ENCODE measurements around the gene TRMT1.
"Not testable (repeated sequence)": the region's sequence is repeated elsewhere in the genome, so short reads cannot be mapped to it uniquely, and the experiment has no call there.

Gene TRMT1

DNA sequence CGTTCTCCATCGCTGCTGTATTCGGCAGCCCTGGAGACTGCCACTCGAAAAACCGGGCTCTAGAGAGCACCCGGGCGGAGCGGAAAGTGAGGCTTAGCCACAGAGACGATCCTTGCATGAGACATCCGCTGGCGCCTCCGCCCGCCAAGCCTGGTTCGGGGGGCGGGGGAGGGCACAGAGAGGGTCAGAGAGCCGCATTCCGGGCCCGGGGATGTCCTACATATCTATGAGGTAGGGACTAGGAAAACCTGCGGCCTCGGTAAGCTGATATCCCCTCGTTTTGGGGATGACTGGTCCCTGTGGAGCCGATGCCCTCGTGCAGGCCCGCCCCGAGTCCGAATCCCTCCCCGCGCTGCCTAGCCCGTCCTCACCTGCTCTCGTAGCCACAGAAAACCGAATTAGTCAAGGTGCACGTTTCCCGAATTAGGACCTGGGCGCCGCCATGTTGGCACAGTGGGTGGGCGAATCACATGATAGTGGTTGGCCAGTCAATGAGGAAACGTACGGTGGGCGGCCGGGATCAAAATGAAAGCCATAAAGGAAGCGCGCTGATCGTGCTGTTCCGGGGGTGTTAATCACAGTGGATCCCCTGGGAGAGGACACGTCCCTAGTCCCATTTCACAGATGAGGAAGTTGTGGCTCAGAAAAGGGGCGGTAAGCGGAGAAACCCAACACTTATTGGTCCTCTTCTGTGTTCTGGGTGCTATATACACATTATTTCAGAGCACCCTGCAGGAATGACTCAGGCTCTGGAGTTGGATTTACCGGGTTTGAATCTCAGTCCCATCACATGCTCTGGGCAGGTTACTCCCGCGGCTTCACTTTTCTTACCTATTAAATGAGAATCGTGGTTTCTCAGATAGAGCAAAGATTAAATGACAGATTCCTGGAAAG, at the start of gene TRMT1:
TRMT1 (minus strand) TSS at position 459 of the 894 bp plus-strand sequence; CDS start at position 118, 341 bp downstream.
- no peak for FAIRE-seq

DNA sequence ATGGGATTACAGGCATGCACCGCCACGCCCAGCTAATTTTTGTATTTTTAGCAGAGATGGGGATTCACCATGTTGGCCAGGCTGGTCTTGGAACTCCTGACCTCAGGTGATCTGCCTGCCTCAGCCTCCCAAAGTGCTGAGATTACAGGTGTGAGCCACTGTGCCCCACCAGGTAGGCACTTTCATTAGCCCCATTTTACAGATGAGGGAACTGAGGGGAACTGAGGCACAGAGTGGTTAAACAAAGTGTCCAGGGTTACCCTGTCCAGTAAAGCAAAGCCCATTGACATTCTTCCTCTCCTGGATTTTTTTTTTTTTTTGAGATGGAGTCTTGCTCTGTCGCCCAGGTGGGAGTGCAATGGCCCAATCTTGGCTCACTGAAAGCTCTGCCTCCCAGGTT, 49.6 kb upstream of the TRMT1 start:
- FAIRE-seq, result not testable (repeated sequence)

DNA sequence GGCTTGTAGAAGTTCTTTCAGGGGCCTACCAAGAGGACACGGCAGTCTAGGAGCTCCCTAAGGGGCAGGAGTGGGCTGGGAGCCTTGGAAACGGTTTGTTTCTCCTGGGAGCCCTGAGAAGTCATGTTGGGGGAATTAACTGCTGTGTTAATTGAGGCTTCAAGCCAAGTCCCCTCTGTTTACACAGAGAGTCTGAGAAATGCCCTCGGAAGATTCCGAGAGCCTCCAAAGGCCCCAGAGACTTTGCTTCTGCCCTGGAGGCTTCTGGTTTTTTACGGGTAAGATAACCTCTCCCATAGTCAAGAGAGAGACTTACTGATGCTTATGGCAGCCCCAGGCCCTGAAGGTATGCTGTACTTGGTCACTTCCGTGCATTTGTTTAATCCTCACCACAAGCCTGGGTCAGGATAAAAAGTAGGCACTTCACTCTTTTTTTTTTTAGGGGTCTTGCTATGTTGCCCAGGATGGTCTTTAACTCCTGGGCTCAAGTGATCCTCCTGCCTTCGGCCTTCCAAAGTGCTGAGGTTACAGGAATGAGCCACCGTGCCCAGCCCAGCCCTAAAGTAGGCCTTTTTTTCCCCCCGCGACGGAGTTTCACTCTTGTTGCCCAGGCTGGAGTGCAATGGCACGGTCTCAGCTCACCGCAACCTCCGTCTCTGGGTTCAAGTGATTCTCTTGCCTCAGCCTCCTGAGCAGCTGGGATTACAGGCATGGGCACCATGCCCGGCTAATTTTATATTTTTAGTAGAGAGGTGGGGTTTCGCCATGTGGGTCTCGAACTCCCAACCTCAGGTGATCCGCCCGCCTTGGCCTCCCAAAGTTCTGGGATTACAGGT, 48.8 kb upstream of the TRMT1 start:
- FAIRE-seq, result no peak

- FAIRE-seq, result no peak
Measured at GRCh38 chr19:13164343-13165161, 48.0 kb upstream of the TRMT1 start.

DNA sequence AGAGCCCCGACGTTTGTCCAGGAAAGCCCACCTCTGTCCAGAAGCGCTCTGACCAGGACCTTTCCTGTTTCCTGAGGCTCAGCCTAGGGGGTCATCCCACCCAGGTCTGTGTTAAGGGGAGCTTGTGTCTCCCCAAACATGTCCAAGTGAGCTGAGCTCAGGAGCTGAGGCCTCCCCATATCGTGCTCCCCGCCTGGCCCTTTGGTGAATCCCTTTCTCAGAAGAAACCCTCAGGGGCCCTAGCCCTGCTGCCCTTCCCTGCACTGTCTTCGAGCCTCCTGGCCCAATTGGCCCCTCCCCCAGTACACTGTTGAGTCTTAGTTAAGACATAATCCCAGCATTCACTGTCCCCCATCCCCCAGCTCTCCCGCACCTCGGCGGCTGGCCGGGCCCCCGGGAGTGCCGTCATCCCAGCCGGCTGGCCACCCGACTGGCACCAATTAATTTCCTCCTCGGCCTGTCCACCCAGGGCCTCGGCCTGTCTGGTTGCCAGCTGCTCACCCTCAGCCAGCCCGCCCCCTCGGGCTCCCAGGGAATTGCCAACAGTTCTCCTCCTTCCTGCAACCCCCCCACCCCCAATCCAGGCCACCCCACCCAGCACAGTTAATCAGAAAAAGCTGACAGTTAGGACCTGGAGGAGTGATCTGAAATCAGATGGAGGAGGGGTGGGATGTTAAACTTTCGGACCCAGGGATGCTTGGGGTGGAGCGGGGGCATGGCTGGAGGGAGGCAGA, 47.2 kb upstream of the TRMT1 start:
- no peak for FAIRE-seq

DNA sequence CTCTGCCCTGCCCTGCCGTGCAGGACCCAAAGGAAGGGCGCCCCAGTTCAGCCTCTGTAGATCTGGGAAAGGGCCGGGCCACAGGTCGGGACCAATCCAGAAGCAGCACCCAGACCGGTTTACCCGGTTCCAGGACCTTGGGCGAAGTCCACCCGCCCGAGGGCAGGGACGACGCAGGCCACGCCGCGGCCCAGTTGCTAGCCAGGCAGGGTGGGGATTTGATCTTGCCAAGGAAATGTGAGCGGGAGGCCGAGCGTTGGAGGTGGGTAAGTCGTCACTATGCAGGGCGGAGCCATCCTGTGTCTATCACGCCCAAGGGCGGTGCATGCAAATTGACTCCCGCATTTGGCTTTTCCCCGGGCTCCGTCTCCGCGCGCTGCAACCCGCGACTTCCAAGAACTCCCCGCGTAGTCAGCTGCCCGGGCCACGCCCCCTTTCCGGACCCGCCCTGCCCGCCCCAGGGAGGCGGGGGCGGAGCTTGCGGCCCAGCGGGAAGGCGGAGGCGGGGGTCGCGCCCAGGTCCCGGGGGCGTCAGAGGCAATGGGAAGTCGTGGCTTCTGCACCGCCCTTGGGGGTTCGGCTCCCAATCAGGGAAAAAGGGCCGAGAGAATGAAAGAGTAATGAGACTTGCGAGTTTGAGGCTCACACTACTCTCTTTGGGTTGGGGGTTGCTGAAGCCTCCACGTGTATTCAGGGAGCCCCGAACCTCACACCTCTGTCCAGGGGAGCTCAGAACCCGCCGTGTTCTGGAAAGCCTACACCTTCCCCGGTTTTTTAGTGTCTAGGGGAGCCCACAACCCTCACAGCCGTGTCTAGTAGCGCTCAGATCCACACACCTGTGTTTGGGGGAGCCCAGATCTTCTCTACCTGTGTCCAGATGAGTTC, 46.4 kb upstream of the TRMT1 start:
- FAIRE-seq, result no peak

DNA sequence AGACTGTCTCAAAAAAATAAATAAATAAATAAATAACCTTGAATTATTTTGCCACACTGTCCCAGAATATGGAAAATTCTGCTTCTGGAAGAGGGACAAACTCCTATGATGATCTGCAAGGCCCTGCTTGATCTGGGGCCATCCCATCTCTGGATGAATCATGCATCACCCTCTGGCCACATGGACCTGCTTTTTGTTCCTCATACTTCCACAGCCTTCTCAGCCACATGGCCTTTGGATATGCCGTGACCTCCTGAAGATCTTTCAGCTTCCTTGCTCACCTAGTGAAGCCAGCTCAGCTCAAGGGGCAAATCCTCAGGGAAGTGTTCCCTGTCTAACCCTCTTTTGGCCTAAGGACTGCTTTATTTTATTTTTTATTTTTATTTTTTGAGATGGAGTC, 44.0 kb upstream of the TRMT1 start:
- FAIRE-seq, result no peak

- FAIRE-seq, result no peak
Measured at GRCh38 chr19:13159713-13160112, 43.2 kb upstream of the TRMT1 start.

DNA sequence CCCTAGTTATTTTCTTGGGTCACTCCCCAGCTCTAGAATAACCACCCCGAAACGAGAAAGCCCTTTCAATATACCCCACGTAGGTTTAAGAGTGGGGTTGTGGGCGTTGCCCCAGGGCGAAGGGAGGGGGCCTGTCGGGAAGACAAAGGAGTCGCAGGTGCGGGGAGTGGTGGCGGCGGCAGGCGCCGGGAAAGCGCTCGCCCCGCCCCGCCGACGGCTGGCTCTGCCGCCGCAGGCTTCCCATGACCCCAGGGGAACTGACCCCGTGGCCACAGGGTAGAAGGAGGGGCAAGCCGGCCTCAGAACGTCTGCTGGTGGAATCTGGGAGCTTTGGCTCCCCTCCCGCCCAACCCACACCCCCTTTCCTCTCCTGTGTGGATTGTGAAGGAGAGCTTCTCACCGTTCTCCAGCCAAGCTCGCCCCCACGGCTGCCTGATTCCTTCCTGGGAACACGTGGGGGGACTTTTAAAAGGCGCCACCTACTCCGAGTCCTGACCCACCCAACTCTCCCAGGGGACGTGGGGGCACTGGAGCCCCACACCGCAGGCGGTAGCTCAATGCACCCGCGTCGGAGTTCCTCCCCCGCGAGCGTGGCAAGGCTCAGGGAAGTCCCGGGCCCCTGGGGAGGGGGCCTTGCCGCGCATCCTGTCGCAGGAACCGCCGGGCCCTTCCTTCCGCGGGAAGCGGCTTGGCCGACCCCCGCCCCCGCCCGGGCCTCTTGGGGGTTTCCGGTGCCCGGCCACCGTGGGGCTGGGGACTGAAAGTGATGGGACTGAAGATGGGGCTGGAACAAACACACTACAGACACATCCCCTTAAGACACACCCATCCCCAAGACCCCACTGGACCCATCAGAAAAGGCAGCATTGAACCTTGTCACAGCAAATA, 39.2 kb upstream of the TRMT1 start:
- no peak for FAIRE-seq

DNA sequence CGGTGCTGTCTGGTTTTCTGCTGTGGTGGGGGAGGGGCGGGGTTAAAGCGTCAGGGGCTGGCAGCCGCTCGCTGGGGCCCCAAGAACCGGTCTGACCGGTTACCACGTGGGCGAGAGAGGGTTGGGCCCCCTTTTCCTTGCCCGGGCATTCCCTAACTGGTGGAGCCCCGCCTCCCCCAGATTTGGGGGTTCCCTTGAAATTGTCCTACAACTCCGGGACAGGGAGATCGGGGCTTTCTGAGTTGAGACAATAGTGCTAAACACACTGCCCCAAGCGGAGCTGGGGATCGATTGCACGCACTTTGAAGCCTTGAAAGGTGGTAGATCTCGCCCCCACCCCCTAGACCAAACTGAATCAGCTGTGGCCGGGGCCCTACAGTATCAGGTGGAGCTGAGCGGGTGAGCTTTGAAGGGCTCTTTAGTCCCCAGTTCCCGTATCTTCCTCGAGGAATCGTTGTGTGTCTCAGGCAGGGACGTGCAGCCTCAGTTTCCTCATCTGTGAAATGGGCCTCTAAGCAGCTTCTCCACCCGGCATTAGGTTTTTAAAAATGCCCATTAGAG, 38.5 kb upstream of the TRMT1 start:
- FAIRE-seq, result no peak

GRCh38 chr19:13154241-13154778, 37.8 kb upstream of the TRMT1 start:
- no peak for FAIRE-seq

DNA sequence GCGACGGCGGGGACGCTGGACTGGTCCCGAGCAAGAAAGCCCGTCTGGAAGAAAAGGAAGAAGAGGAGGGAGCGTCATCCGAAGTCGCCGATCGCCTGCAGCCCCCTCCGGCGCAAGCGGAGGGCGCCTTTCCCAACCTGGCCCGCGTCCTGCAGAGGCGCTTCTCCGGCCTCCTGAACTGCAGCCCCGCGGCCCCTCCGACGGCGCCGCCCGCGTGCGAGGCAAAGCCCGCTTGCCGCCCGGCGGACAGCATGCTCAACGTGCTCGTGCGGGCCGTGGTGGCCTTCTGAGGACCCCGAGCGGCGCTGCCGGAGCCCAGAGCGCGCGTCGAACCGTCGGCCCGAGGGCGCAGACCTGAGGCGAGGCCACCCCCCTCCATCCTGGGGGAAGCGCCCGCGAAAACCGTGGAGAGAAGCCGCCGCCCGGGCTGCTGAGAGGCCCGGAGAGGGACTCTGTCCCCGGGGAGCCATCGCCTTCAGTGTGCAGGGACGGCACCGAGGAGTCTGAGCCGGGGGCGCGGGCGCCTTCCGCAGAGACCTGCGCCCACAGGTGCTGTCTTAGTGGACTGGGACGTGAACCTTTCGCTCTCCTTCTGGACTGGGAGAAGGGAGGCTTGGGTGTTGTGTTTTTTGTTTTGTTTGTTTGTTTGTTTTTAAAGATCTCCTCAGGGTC, 37.2 kb upstream of the TRMT1 start:
- no peak for FAIRE-seq

DNA sequence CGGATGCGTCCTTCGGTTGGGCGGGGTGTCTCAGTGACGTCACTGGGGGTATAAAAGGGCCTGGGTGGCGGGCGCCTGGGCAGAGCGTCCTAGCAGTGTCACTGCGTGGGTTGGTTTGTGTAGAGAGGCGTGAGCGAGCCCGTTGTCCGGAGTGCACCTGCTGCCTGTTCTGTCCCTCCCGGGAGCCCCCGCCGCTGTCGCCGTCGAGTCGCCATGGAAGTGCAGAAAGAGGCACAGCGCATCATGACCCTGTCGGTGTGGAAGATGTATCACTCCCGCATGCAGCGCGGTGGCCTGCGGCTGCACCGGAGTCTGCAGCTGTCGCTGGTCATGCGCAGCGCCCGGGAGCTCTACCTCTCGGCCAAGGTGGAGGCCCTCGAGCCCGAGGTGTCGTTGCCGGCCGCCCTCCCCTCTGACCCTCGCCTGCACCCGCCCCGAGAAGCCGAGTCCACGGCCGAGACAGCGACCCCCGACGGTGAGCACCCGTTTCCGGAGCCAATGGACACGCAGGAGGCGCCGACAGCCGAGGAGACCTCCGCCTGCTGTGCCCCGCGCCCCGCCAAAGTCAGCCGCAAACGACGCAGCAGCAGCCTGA, 36.5 kb upstream of the TRMT1 start:
- FAIRE-seq, result no peak

GRCh38 chr19:13152356-13152973, 35.9 kb upstream of the TRMT1 start:
- FAIRE-seq, result no peak

DNA sequence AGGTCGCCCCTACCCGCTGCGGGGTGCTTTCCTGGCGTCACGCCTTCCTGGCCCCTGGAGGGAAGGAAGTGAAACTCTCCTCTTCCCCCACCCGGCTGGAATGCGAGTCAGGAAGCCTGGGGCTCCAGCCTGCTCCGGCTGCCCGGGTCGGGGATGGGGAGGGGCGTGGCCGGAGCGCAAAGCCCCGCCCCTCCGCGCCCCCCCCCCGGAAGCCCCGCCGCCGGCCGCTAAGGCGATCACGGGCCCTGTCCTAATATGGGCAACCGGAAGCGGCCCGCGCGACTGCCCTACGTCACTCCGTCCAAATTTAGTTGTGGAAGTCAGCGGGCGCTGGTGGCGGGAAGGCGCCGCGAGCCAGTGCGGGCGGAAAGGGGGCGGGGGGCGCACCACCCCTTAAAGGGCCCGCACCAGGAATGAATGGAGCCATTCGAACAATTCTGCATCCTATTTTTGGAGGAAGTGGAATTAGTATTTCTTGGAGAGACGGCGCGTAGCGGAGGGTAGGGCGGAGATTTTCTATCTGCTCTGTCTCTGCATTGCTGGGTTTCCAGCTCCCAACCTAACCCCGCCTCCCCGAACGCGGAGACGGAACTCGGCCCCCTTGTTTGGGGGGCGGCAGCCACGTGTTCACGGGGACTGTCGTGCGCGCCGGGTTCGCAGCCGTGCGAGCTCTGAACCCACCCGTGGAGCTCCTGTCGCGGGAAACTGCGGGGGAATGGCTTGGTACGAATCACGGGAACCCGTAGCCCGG, 35.2 kb upstream of the TRMT1 start:
- no peak for FAIRE-seq

- FAIRE-seq, result no peak
Measured at GRCh38 chr19:13150931-13151604, 34.5 kb upstream of the TRMT1 start.

Data from islet of Langerhans (tissue), 1 donor.